Sigmoid colon (tissue), 7 donors: Measurements from ENCODE around the gene RNF208. TPM values are rescaled to one million over a fixed set of nuclear protein-coding genes. Genes with fewer than 3 reads are reported as not detected.
A peak's percentile ranks its signal among the peaks of the same experiment; 100 is the strongest.

Source experiments
- DNase-seq: peaks from one replicate; pipeline ENCODE4 v3.0.0-alpha.2; 2019
- H3K27ac ChIP-seq, 4 donors: fragments of 200-600 bp; sonication (generic); one replicate each; pipeline ENCODE4 v1.5.1; 2016 to 2019; ENCODE audit warnings: mild to moderate bottlenecking in 1 of 4
- H3K27me3 ChIP-seq, 3 donors: fragments of 200-600 bp; sonication (generic); one replicate each; pipeline ENCODE4 v1.5.1; 2019; ENCODE audit warnings: mild to moderate bottlenecking in 1 of 3
- H3K36me3 ChIP-seq, 4 donors: fragments of 200-600 bp; sonication (generic); one replicate each; pipeline ENCODE4 v1.5.1; 2016 to 2019
- H3K4me1 ChIP-seq, 4 donors: fragments of 200-600 bp; sonication (generic); one replicate each; pipeline ENCODE4 v1.5.1; 2017 to 2019
- H3K4me3 ChIP-seq, 4 donors: fragments of 200-600 bp; sonication (generic); one replicate each; pipeline ENCODE4 v1.5.1; 2017 to 2019; ENCODE audit warnings: mild to moderate bottlenecking in 2 of 4, moderate library complexity in 1 of 4
- H3K9me3 ChIP-seq, 4 donors: fragments of 200-600 bp in 3 of 4; sonication (generic) in 3 of 4; one replicate each; pipeline versions ENCODE4 v1.5.1 to v1.6.1; 2013 to 2019
- EP300 ChIP-seq, 4 donors: sonication (generic); formaldehyde crosslinking; IDR thresholded peaks; one replicate each; pipeline ENCODE4 v1.6.1; 2017; ENCODE audit warnings: antibody characterized with exemption in 4 of 4
- POLR2A ChIP-seq, 2 donors: fragments of 450-650 bp; IDR thresholded peaks; one replicate each; pipeline ENCODE4 v1.6.1; 2016; ENCODE audit warnings: antibody characterized with exemption in 2 of 2, mild to moderate bottlenecking in 2 of 2, moderate library complexity in 2 of 2
- POLR2AphosphoS5 ChIP-seq, 4 donors: sonication (generic); formaldehyde crosslinking; IDR thresholded peaks; one replicate each; pipeline ENCODE4 v1.6.1; 2017; ENCODE audit warnings: antibody characterized with exemption in 4 of 4
- WGBS, 2 donors: extraction: QIAGEN DNeasy Blood & Tissue Kit; methylation state at CpG; one replicate each; pipeline ENCODE4 v1.1.7; 2013; 5-methylcytosine and 5-hydroxymethylcytosine counted together
- intact Hi-C: fragments of 100-400 bp; cut with DNase I; formaldehyde crosslinking; loops from one replicate; pipeline ENCODE4 v1.15.1; 2023
- polyA plus RNA-seq, 3 donors: library from polyadenylated mRNA; stranded (reverse); fragments of 200-250 nt; gene quantifications; one replicate each; pipeline ENCODE4 v1.2.3, GENCODE V29; 2013
- total RNA-seq, 4 donors: library from RNA; depleted of rRNA; stranded (reverse); fragments of >200 nt; gene quantifications; one replicate each; pipeline ENCODE4 v1.1.0, GENCODE V29; 2016
- TF ChIP-seq, protein P1 (sequence below), 4 experiments: fragments of 450-650 bp in 3 of 4; fragments of 200-600 bp in 1 of 4; IDR thresholded peaks; one replicate each; pipeline ENCODE4 v1.5.1; 2016 to 2019; ENCODE audit warnings: antibody characterized with exemption in 4 of 4, mild to moderate bottlenecking in 3 of 4, moderate library complexity in 2 of 4
- donor health status: healthy with polysubstance abuse.
- donor health status: Bipolar disorder and iron deficiency.
- donor health status: healthy.

The RNF208 gene
- total and polyA plus RNA-seq, 7 donors = 0.54 to 8.8 (median 3.4) TPM; not detected in 1

DNA sequence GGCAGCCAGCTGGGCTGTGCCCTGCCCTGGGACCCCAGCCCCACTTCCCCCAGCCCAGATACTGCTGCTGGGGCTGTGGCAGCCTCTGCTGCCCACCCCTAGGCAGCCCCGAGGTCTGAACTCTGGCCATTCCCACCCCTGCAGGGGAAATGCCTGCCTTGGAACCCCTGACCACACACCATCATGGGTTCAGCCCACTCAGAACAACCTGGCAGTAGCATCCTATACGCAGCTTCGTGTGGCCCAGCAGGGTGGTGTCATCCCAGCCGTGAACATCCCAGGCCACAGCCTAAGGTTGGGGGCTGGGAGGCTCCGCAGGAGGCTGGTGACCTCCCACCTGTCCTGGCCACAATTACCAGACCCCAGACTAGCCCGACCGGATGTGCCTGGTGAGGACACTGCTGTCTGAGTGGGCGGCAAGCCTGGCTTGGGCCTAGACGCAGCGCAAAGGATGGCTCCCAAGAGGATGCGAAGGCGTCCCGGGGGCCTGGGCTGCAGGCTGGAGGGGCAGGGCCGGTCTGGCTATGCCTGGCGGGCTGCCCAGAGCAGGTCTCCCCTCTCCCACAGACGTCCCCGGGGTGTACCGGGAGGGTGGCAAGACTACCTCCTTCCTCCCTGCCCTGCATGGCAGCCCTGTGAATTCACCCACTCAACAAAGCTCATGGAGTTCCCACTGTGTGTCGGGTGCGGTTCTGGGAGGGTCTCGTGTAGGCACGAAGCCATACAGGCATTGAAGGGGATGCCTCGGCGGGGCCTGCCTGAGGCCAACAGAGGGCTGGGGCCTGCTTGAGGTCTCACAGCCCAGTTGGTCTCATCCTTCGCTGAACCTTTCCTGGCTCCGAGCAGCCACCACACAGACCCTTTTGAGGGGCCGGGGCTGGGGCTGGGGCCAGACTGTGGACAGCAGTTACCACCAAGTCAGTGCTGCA lies 7.2 kb upstream of the RNF208 start:
- no peaks in the 10 kb centered on the region for H3K9me3 ChIP-seq
- no peaks in the 10 kb centered on the region for H3K36me3 ChIP-seq
- H3K4me1 ChIP-seq = peaks cover 0 to 6% (median under 1%) of the 10 kb centered on the region in 4 donors
- no peak for TF ChIP-seq POLR2AphosphoS5 (IDR thresholded peaks at IDR 0.05)
- no peak for TF ChIP-seq EP300 (IDR thresholded peaks at IDR 0.05)
- TF ChIP-seq POLR2A (IDR thresholded peaks at IDR 0.05) = no peak
- TF ChIP-seq, protein P1, sequence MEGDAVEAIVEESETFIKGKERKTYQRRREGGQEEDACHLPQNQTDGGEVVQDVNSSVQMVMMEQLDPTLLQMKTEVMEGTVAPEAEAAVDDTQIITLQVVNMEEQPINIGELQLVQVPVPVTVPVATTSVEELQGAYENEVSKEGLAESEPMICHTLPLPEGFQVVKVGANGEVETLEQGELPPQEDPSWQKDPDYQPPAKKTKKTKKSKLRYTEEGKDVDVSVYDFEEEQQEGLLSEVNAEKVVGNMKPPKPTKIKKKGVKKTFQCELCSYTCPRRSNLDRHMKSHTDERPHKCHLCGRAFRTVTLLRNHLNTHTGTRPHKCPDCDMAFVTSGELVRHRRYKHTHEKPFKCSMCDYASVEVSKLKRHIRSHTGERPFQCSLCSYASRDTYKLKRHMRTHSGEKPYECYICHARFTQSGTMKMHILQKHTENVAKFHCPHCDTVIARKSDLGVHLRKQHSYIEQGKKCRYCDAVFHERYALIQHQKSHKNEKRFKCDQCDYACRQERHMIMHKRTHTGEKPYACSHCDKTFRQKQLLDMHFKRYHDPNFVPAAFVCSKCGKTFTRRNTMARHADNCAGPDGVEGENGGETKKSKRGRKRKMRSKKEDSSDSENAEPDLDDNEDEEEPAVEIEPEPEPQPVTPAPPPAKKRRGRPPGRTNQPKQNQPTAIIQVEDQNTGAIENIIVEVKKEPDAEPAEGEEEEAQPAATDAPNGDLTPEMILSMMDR (IDR thresholded peaks at IDR 0.05) = no peak
- DNase-seq = no peak
- no peak overlapping the region for H3K27ac ChIP-seq
- no peak overlapping the region for H3K4me3 ChIP-seq
- WGBS, 2 donors = 55 to 73% methylated on average over 27 of the region's 27 CpGs
- intact Hi-C loops = no loop called here
- H3K27me3 ChIP-seq = peaks cover 35 to 64% (median 61%) of the 10 kb centered on the region in 3 donors

DNA sequence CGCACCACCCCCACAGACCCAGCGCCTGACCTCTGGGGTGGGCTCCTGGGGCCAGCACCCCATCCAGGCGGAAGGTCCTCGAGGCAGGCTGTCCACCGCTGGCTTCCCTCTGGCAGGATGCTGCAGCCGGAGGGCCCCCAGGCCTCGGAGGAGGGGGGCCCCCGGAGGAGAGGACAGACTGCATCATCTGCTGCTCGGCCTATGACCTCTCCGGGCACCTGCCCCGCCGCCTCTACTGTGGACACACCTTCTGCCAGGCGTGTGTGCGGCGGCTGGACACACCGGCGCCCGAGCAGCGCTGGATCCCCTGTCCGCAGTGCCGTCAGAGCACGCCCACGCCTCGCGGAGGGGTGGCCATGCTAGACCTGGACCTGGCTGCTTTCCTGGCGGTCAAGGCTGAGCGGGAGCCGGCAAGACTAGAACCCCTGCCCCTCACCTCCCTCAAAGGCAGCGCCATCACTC lies 6.5 kb upstream of the RNF208 start:
- 23 to 60% methylated on average over 29 of the region's 29 CpGs for WGBS, 2 donors

DNA sequence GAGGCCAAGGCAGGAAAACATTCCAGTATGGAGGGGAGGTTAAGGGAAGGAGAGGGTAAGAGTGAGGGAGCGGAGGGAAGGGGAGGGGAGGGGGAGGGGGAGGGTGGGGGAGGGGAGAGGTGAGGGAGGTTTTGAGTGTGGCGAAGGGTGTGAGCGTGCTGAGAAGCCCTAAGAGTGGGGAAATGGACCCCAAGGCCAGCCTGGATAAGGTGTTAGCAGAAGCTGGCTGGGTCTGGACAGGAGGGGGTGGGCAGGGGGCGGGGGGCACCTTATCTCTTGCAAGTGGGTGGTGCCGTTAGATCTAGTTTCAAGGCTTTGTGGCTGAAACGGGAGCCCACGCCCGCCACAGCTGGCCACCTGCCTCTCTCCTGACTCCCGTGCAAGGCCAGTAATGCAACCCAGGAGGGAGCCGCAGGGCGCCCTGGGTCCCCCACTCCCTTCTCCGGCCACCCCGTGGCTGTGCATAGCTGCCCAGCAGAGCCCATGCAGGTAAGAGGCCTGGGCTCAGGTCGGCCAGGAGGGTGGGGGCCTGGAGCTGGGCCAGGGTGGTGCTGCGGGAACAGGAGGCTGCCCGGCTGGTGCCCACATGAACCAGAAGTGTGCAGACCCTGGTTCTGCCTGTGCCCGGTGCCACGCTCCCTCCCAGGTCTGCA lies 5.9 kb upstream of the RNF208 start:
- WGBS, 2 donors = 16 to 43% methylated on average over 18 of the region's 18 CpGs
- Histone ChIP-seq H3K36me3 (no peaks in the 10 kb centered on the region), H3K27ac (no peak overlapping the region), H3K9me3 (no peaks in the 10 kb centered on the region), H3K4me1 (peaks cover 0 to 14% (median 7%) of the 10 kb centered on the region in 4 donors), H3K27me3 (peaks cover 31 to 51% (median 50%) of the 10 kb centered on the region in 3 donors), H3K4me3 (no peak overlapping the region)
- DNase-seq = no peak
- intact Hi-C loops = no loop called here
- TF ChIP-seq, protein P1 (IDR thresholded peaks at IDR 0.05) = no peak
- TF ChIP-seq EP300 (IDR thresholded peaks at IDR 0.05) (no peak), POLR2AphosphoS5 (IDR thresholded peaks at IDR 0.05) (no peak), POLR2A (IDR thresholded peaks at IDR 0.05) (no peak)

More for the DNA sequence above, 6.5 kb upstream of the RNF208 start:
- Histone ChIP-seq H3K4me1 (peaks cover 0 to 13% (median 6%) of the 10 kb centered on the region in 4 donors), H3K27ac (no peak overlapping the region), H3K9me3 (no peaks in the 10 kb centered on the region), H3K36me3 (no peaks in the 10 kb centered on the region), H3K4me3 (no peak overlapping the region), H3K27me3 (peaks cover 31 to 57% (median 54%) of the 10 kb centered on the region in 3 donors)
- TF ChIP-seq POLR2A (IDR thresholded peaks at IDR 0.05) (no peak), EP300 (IDR thresholded peaks at IDR 0.05) (no peak), POLR2AphosphoS5 (IDR thresholded peaks at IDR 0.05) (no peak)
- TF ChIP-seq, protein P1 (IDR thresholded peaks at IDR 0.05) = no peak
- intact Hi-C loops = no loop called here
- no peak for DNase-seq

DNA sequence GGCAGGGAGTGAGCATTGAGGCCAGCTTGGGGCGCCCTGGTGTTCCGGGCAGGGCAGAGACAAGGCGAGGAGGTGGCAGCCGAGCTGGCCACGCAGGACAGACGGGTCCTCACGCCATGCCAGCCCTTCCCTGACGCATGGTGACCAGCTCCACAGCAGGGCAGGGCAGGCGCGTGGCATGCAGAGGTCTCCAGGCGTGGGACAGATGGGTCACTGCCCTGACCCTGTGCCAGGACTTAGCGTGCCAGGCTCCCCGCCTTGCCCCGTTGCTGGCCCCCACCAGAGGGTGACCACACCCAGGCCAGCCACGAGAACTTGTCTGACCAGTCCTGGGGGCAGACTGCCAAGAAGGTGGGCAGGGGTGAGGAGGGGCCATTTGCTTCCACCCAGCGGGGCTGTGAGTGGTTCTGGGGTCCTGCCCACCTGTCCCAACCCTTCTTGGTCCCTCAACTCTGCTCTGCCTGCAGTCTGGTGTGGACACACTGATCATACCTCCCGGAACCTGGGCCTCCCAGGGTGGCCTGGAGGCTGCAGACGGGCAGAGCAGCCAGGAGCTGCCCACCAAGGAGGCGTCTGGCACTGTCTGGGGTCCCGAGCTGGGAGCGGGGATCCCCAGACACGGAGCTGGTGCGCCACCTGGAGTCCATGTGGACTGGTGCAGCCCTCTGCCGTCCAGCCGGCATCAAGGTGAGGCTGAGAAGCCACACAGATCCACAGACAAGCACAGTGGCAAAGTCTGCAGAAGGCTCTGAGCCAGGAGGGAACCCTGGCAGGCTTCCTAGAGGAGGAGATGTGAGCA lies 5.2 kb upstream of the RNF208 start, which contains the start of gene RNF224:
Gene RNF224, plus strand, starts transcription at position 449 of the 799 bp plus-strand sequence. CDS start 834 bp downstream, outside the sequence.
- Histone ChIP-seq H3K9me3 (no peaks in the 10 kb centered on the region), H3K27ac (no peak within 1 kb of the TSS), H3K4me1 (peaks cover 0 to 22% (median 14%) of the 10 kb centered on the region in 4 donors), H3K4me3 (no peak within 1 kb of the TSS), H3K36me3 (no peaks in the 10 kb centered on the region), H3K27me3 (peaks cover 26 to 44% (median 43%) of the 10 kb centered on the region in 3 donors)
- intact Hi-C loops = no loop called here
- WGBS, 2 donors = 8 to 38% methylated on average over 25 of the region's 25 CpGs
- DNase-seq = peak; percentile 85
- TF ChIP-seq, protein P1 (IDR thresholded peaks at IDR 0.05) = peak; percentile 68 to 90 (median 86)
- TF ChIP-seq POLR2AphosphoS5 (IDR thresholded peaks at IDR 0.05) (no peak), POLR2A (IDR thresholded peaks at IDR 0.05) (no peak), EP300 (IDR thresholded peaks at IDR 0.05) (no peak)
